Lower lobe of right lung (tissue), 2 donors: ENCODE results near the gene NECTIN3. TPM values are rescaled to one million over a fixed set of nuclear protein-coding genes. Genes with fewer than 3 reads are reported as not detected.

ENCODE experiments used
- ATAC-seq, 2 donors: fragments of 200-7000 bp; cut with Tn5 transposase; one replicate each; pipeline ENCODE4 v1.9.1; 2020 to 2022; ENCODE audit warnings: mild to moderate bottlenecking in 2 of 2, moderate library complexity in 2 of 2
- DNase-seq: peaks from one replicate; pipeline ENCODE4 v3.0.0-alpha.2; 2020
- H3K27ac ChIP-seq: fragments of 200-600 bp; one replicate; pipeline ENCODE4 v1.8.0; 2022
- H3K27me3 ChIP-seq: fragments of 200-600 bp; one replicate; pipeline ENCODE4 v1.8.0; 2022; ENCODE audit warnings: low read depth
- H3K36me3 ChIP-seq: fragments of 200-600 bp; one replicate; pipeline ENCODE4 v1.8.0; 2022; ENCODE audit warnings: mild to moderate bottlenecking
- H3K4me1 ChIP-seq: fragments of 200-600 bp; one replicate; pipeline ENCODE4 v1.8.0; 2022
- H3K4me3 ChIP-seq: fragments of 200-600 bp; one replicate; pipeline ENCODE4 v1.8.0; 2022; ENCODE audit warnings: mild to moderate bottlenecking
- H3K9me3 ChIP-seq: fragments of 200-600 bp; one replicate; pipeline ENCODE4 v1.8.0; 2022
- CTCF ChIP-seq: fragments of 200-600 bp; IDR thresholded peaks from one replicate; pipeline ENCODE4 v1.8.0; 2022; ENCODE audit warnings: antibody characterized with exemption, mild to moderate bottlenecking
- intact Hi-C: fragments of 100-400 bp; cut with DNase I; formaldehyde crosslinking; loops from one replicate; pipeline ENCODE4 v1.11.0; 2022
- total RNA-seq: library from RNA; stranded (reverse); fragmentation: NEBNext Ultra II Directional; extraction: Animal tissue kit (Norgen Biotek cat#: 25700); gene quantifications from one replicate; pipeline ENCODE4 v1.2.1, GENCODE V29; 2021
- donor health status: DM: no; HTN: yes; CAD: no; lungs with severe emphysema.

Gene NECTIN3
- total RNA-seq, 1 donor from 2014 or later = 25.1 TPM

DNA sequence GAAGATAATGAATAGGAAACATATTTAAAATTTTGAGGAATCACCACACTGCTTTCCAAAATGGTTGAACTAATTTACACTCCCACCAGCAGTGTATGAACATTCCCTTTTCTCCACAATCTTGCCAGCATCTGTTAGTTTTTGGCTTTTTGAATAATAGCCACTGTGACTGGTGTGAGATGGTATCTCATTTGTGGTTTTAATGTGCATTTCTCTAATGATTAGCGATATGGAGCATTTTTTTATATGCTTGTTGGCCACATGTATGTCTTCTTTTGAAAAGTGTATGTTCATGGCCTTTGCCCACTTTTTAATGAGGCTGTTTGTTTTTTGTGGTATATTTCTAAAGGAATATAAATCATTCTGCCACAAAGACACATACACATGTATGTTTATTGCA is 166.3 kb downstream of the NECTIN3 start:
- no peaks in the 10 kb centered on the region for H3K27me3 ChIP-seq
- H3K36me3 ChIP-seq = no peaks in the 10 kb centered on the region
- TF ChIP-seq CTCF = no peak
- no peaks in the 10 kb centered on the region for H3K9me3 ChIP-seq
- intact Hi-C loops = no loop called here
- H3K27ac ChIP-seq = no peak overlapping the region
- no peaks in the 10 kb centered on the region for H3K4me1 ChIP-seq
- ATAC-seq (no peak), DNase-seq (no peak)
- H3K4me3 ChIP-seq = no peak overlapping the region

GRCh38 chr3:111238885-111239284 is 167.3 kb downstream of the NECTIN3 start:
- peak in 1 of 2 donors; percentile 12 for ATAC-seq
- no peaks in the 10 kb centered on the region for H3K36me3 ChIP-seq
- H3K27ac ChIP-seq = no peak overlapping the region
- intact Hi-C loops = no loop called here
- no peak for DNase-seq
- no peaks in the 10 kb centered on the region for H3K27me3 ChIP-seq
- no peak overlapping the region for H3K4me3 ChIP-seq
- no peak for TF ChIP-seq CTCF
- H3K4me1 ChIP-seq = no peaks in the 10 kb centered on the region
- H3K9me3 ChIP-seq = no peaks in the 10 kb centered on the region

- intact Hi-C loops = no loop called here
- ATAC-seq = no peak
- no peak for DNase-seq
- no peaks in the 10 kb centered on the region for H3K27me3 ChIP-seq
- no peaks in the 10 kb centered on the region for H3K36me3 ChIP-seq
- no peaks in the 10 kb centered on the region for H3K9me3 ChIP-seq
- no peak for TF ChIP-seq CTCF
- no peak overlapping the region for H3K27ac ChIP-seq
- no peaks in the 10 kb centered on the region for H3K4me1 ChIP-seq
- no peak overlapping the region for H3K4me3 ChIP-seq
Observed at GRCh38 chr3:111241960-111242359, 170.3 kb downstream of the NECTIN3 start.
